Heart left ventricle (tissue), 16 donors: Measurements from ENCODE around the gene FEZ2. TPM values are rescaled to one million over a fixed set of nuclear protein-coding genes. Genes with fewer than 3 reads are reported as not detected.
"Not testable (repeated sequence)": the region's sequence is repeated elsewhere in the genome, so short reads cannot be mapped to it uniquely, and the experiment has no call there.

Experiments
- ATAC-seq, 4 donors: fragments of 200-7000 bp; cut with Tn5 transposase; one replicate each; pipeline ENCODE4 v1.9.1; 2020 to 2022; ENCODE audit warnings: moderate library complexity in 4 of 4, mild to moderate bottlenecking in 3 of 4, moderate number of reproducible peaks in 1 of 4
- DNase-seq, 5 donors: peaks; one replicate each; pipeline ENCODE4 v3.0.0-alpha.2; 2020
- H3K27ac ChIP-seq, 12 donors: fragments of 200-600 bp; sonication (generic) in 4 of 12; one replicate each; pipeline versions ENCODE4 v1.5.0 to v1.8.0; 2016 to 2022; ENCODE audit warnings: mild to moderate bottlenecking in 2 of 12
- H3K27me3 ChIP-seq, 9 donors: fragments of 200-600 bp; sonication (generic) in 2 of 9; one replicate each; pipeline versions ENCODE4 v1.5.1 to v1.8.0; 2016 to 2022; ENCODE audit warnings: mild to moderate bottlenecking in 3 of 9
- H3K36me3 ChIP-seq, 9 donors: fragments of 200-600 bp; sonication (generic) in 2 of 9; one replicate each; pipeline versions ENCODE4 v1.5.0 to v1.8.0; 2018 to 2022; ENCODE audit warnings: mild to moderate bottlenecking in 2 of 9
- H3K4me1 ChIP-seq, 12 donors: fragments of 200-600 bp; sonication (generic) in 4 of 12; one replicate each; pipeline versions ENCODE4 v1.5.0 to v1.8.0; 2016 to 2022; ENCODE audit warnings: mild to moderate bottlenecking in 3 of 12
- H3K4me3 ChIP-seq, 12 donors: fragments of 200-600 bp; sonication (generic) in 4 of 12; one replicate each; pipeline versions ENCODE4 v1.5.0 to v1.8.0; 2017 to 2022; ENCODE audit warnings: mild to moderate bottlenecking in 9 of 12, moderate library complexity in 4 of 12
- H3K9me3 ChIP-seq, 12 donors: fragments of 200-600 bp; sonication (generic) in 4 of 12; one replicate each; pipeline versions ENCODE4 v1.5.0 to v1.8.0; 2016 to 2022; ENCODE audit warnings: mild to moderate bottlenecking in 1 of 12
- CTCF ChIP-seq, 12 donors: fragments of 200-600 bp; sonication (generic) in 4 of 12; IDR thresholded peaks; one replicate each; pipeline versions ENCODE4 v1.5.0 to v1.8.0; 2018 to 2022; ENCODE audit warnings: antibody characterized with exemption in 12 of 12, mild to moderate bottlenecking in 5 of 12
- POLR2A ChIP-seq, 2 donors: fragments of 450-650 bp; IDR thresholded peaks; one replicate each; pipeline ENCODE4 v1.6.1; 2017; ENCODE audit warnings: antibody characterized with exemption in 2 of 2, mild to moderate bottlenecking in 2 of 2, moderate library complexity in 2 of 2
- WGBS, 4 donors: extraction: QIAGEN DNeasy Blood & Tissue Kit in 2 of 4; methylation state at CpG; one replicate each; pipeline versions ENCODE4 v1.1.5 to v1.1.7; 2013 to 2018; 5-methylcytosine and 5-hydroxymethylcytosine counted together
- intact Hi-C, 10 donors: fragments of 100-400 bp; cut with DNase I; formaldehyde crosslinking; loops; one replicate each; pipeline versions ENCODE4 v1.11.1 to v1.14.2; 2022
- polyA plus RNA-seq, 2 donors: library from polyadenylated mRNA; stranded (reverse); fragments of 200-250 nt; gene quantifications; one replicate each; pipeline ENCODE4 v1.2.3, GENCODE V29; 2013
- total RNA-seq, 9 donors: library from RNA; depleted of rRNA in 2 of 9; stranded (reverse); fragments of >200 nt in 2 of 9; fragmentation: NEBNext Ultra II Directional in 3 of 9; extraction: Animal tissue kit (Norgen Biotek cat#: 25700) in 3 of 9; gene quantifications; one replicate each; pipeline versions ENCODE4 v1.1.0 to v1.2.4, GENCODE V29; 2016 to 2023
- donor health status: ischemic (EF 13 %, LVEDD 7.1; RV severe dilation, severe dysfunction).
- donor health status: healthy with polysubstance abuse.
- donor health status: DM: no; HTN: yes; CAD: no.
- donor health status: DM: no; HTN: no; CAD: no.
- donor health status: ischemic (EF 25% LVEDD 6.9; RV normal size, moderate dysfunction).
- donor health status: ischemic (EF 25% LVEDD 5.7; RV mildly dilated, moderate dysfunction).
- donor health status: healthy.
- donor health status: DM: yes; HTN: yes; CAD: no.
- donor health status: ischemic (EF 35%, LVEDD 5.7; RV mildly dilated, moderate dysfunction).
- donor health status: nonischemic (EF 11% LVEDD 7.7; RV severe dilation, severe dysfunction).
- donor health status: DM: yes; HTN: yes; CAD: no.
- donor health status: PGD.
- donor health status: ischemic (EF 29% LVEDD 5.4; RV normal size, mild dysfunction).
- donor health status: nonischemic (EF 23%, LVEDD 6.1; RV moderate dilation, normal function).

Gene FEZ2
- total and polyA plus RNA-seq, 11 donors, result 26.5 to 55.4 (median 48.4) TPM

GRCh38 chr2:36609507-36609906, 11.5 kb upstream of the FEZ2 start:
- no peak for DNase-seq

GRCh38 chr2:36607947-36608346, 10.0 kb upstream of the FEZ2 start:
- H3K4me1 ChIP-seq, result no peaks in the 10 kb centered on the region
- intact Hi-C loops, result no loop called here
- ATAC-seq, result no peak

More at GRCh38 chr2:36609507-36609906, 11.5 kb upstream of the FEZ2 start:
- no peak overlapping the region for H3K4me3 ChIP-seq
- H3K27me3 ChIP-seq, result no peaks in the 10 kb centered on the region
- H3K27ac ChIP-seq, result no peak overlapping the region
- no peaks in the 10 kb centered on the region for H3K9me3 ChIP-seq
- no peak for ATAC-seq
- no peaks in the 10 kb centered on the region for H3K4me1 ChIP-seq
- WGBS, 4 donors, result 90 to 100% (median 94%) methylated on average over 1 of the region's 1 CpG
- intact Hi-C loops, result no loop called here
- TF ChIP-seq POLR2A (IDR thresholded peaks at IDR 0.05), result no peak
- TF ChIP-seq CTCF (IDR thresholded peaks at IDR 0.05), result no peak
- H3K36me3 ChIP-seq, result no peaks in the 10 kb centered on the region

GRCh38 chr2:36606925-36607324, 9.0 kb upstream of the FEZ2 start:
- no peaks in the 10 kb centered on the region for H3K4me1 ChIP-seq

More at GRCh38 chr2:36607947-36608346, 10.0 kb upstream of the FEZ2 start:
- no peaks in the 10 kb centered on the region for H3K9me3 ChIP-seq
- no peak overlapping the region for H3K4me3 ChIP-seq
- no peak for TF ChIP-seq CTCF (IDR thresholded peaks at IDR 0.05)
- TF ChIP-seq POLR2A (IDR thresholded peaks at IDR 0.05), result no peak
- H3K27ac ChIP-seq, result no peak overlapping the region
- no peak for DNase-seq
- H3K27me3 ChIP-seq, result no peaks in the 10 kb centered on the region
- WGBS, 4 donors, result 85 to 94% (median 92%) methylated on average over 3 of the region's 3 CpGs
- H3K36me3 ChIP-seq, result no peaks in the 10 kb centered on the region

GRCh38 chr2:36605273-36605672, 7.3 kb upstream of the FEZ2 start:
- Histone ChIP-seq H3K27me3 (no peaks in the 10 kb centered on the region), H3K4me3 (no peak overlapping the region), H3K9me3 (no peaks in the 10 kb centered on the region), H3K4me1 (no peaks in the 10 kb centered on the region), H3K27ac (no peak overlapping the region), H3K36me3 (no peaks in the 10 kb centered on the region)
- TF ChIP-seq CTCF (IDR thresholded peaks at IDR 0.05) (no peak), POLR2A (IDR thresholded peaks at IDR 0.05) (no peak)
- ATAC-seq (no peak), DNase-seq (no peak)
- intact Hi-C loops, result no loop called here

More at GRCh38 chr2:36606925-36607324, 9.0 kb upstream of the FEZ2 start:
- no peak for DNase-seq
- ATAC-seq, result no peak
- Histone ChIP-seq H3K36me3 (no peaks in the 10 kb centered on the region), H3K9me3 (no peaks in the 10 kb centered on the region), H3K27ac (no peak overlapping the region), H3K4me3 (no peak overlapping the region), H3K27me3 (no peaks in the 10 kb centered on the region)
- TF ChIP-seq CTCF (IDR thresholded peaks at IDR 0.05) (no peak), POLR2A (IDR thresholded peaks at IDR 0.05) (no peak)
- intact Hi-C loops, result no loop called here
- 83 to 93% (median 91%) methylated on average over 3 of the region's 3 CpGs for WGBS, 4 donors

GRCh38 chr2:36603629-36604028, 5.7 kb upstream of the FEZ2 start:
- H3K9me3 ChIP-seq, H3K36me3 ChIP-seq, H3K4me1 ChIP-seq, ATAC-seq, H3K27ac ChIP-seq, intact Hi-C loops, H3K27me3 ChIP-seq, H3K4me3 ChIP-seq, DNase-seq: not testable (repeated sequence)
- WGBS, 4 donors, result 94 to 98% (median 96%) methylated on average over 5 of the region's 5 CpGs
